IMR-90 (cell line): Measurements from ENCODE around the gene MGAT5B. TPM values are rescaled to one million over a fixed set of nuclear protein-coding genes. Genes with fewer than 3 reads are reported as not detected.

ENCODE experiments used
- ATAC-seq: fragments of 200-7000 bp; cut with Tn5 transposase; 2 replicates; pipeline ENCODE4 v1.9.1; 2020; ENCODE audit warnings: low read depth, mild to moderate bottlenecking, moderate library complexity
- Bru-seq: library from RNA; stranded (reverse); fragments of 400-500 nt; gene quantifications from one replicate; lab custom pipeline; 2021; lab: Mats Ljungman, UMichigan
- BruChase-seq, 2 experiments: library from RNA; stranded (reverse); fragments of 400-500 nt; gene quantifications; one replicate each; lab custom pipeline; 2021; lab: Mats Ljungman, UMichigan
- BruUV-seq: library from RNA; stranded (reverse); fragments of 400-500 nt; replicated peaks from 2 replicates; lab custom pipeline; 2021; lab: Mats Ljungman, UMichigan
- CTCF ChIA-PET: fragments of 300-600 bp; formaldehyde crosslinking; extraction: SDS; loops from one replicate; lab custom pipeline; 2021; ENCODE audit warnings: antibody characterized with exemption; lab: Yijun Ruan, JAX
- POLR2A ChIA-PET: fragments of 300-600 bp; sonication (Branson Sonifier 250); formaldehyde crosslinking; loops from one replicate; lab custom pipeline; 2022; ENCODE audit warnings: antibody characterized with exemption; ENCODE audit not compliant: unreplicated experiment; lab: Charles Lee
- DNase-seq: peaks from one replicate; pipeline ENCODE4 v3.0.0; 2013
- H2AFZ ChIP-seq: replicated peaks from 2 replicates; pipeline ENCODE3; 2013; ENCODE audit warnings: low read length, mild to moderate bottlenecking; ENCODE audit not compliant: poor library complexity
- H2AK5ac ChIP-seq: 2 replicates; pipeline ENCODE4 v1.6.1; 2013; ENCODE audit warnings: low read depth, low read length, inconsistent platforms
- H2AK9ac ChIP-seq: replicated peaks from 2 replicates; pipeline ENCODE3; 2013; ENCODE audit warnings: mild to moderate bottlenecking, low read depth, low read length, moderate library complexity; ENCODE audit not compliant: poor library complexity
- H2BK120ac ChIP-seq: 2 replicates; pipeline ENCODE4 v1.6.1; 2013; ENCODE audit warnings: low read depth, low read length, inconsistent platforms
- H2BK15ac ChIP-seq: 3 replicates; pipeline ENCODE4 v1.6.1; 2013; ENCODE audit warnings: low read depth, low read length, inconsistent platforms
- H2BK20ac ChIP-seq: 2 replicates; pipeline ENCODE4 v1.6.1; 2013; ENCODE audit warnings: low read depth, mild to moderate bottlenecking, inconsistent platforms, low read length, moderate library complexity
- H2BK5ac ChIP-seq: 2 replicates; pipeline ENCODE4 v1.6.1; 2013; ENCODE audit warnings: mild to moderate bottlenecking, low read depth, low read length, inconsistent platforms; ENCODE audit not compliant: poor library complexity, severe bottlenecking
- H3K14ac ChIP-seq: replicated peaks from 2 replicates; pipeline ENCODE4 v1.6.1; 2013; ENCODE audit warnings: low read depth, low read length, inconsistent platforms
- H3K18ac ChIP-seq: 2 replicates; pipeline ENCODE4 v1.6.1; 2013; ENCODE audit warnings: low read depth, low read length, control low read depth
- H3K23ac ChIP-seq: 2 replicates; pipeline ENCODE4 v1.6.1; 2013; ENCODE audit warnings: low read depth, low read length, inconsistent platforms
- H3K27ac ChIP-seq: 2 replicates; pipeline ENCODE4 v1.5.1; 2013; ENCODE audit warnings: mild to moderate bottlenecking, control low read depth, low read length; ENCODE audit not compliant: insufficient read depth
- H3K27me3 ChIP-seq: 2 replicates; pipeline ENCODE4 v1.6.1; 2013; ENCODE audit warnings: low read length; ENCODE audit not compliant: control insufficient read depth, insufficient read depth
- H3K36me3 ChIP-seq: 2 replicates; pipeline ENCODE4 v1.6.1; 2013; ENCODE audit warnings: low read length, mixed read lengths; ENCODE audit not compliant: control insufficient read depth, insufficient read depth
- H3K4ac ChIP-seq: 2 replicates; pipeline ENCODE4 v1.6.1; 2013; ENCODE audit warnings: low read depth, low read length, inconsistent platforms
- H3K4me1 ChIP-seq: 2 replicates; pipeline ENCODE4 v1.6.1; 2013; ENCODE audit warnings: low read length, mixed read lengths; ENCODE audit not compliant: control insufficient read depth, insufficient read depth
- H3K4me2 ChIP-seq: 2 replicates; pipeline ENCODE4 v1.6.1; 2013; ENCODE audit warnings: low read depth, mild to moderate bottlenecking, control low read depth, low read length, moderate library complexity
- H3K4me3 ChIP-seq: 2 replicates; pipeline ENCODE4 v1.5.1; 2013; ENCODE audit warnings: low read depth, mild to moderate bottlenecking, control low read depth, low read length, moderate library complexity; ENCODE audit not compliant: insufficient read depth
- H3K56ac ChIP-seq: 2 replicates; pipeline ENCODE4 v1.6.1; 2013; ENCODE audit warnings: low read length, inconsistent platforms; ENCODE audit not compliant: insufficient read depth; ENCODE audit errors: extremely low read depth
- H3K79me1 ChIP-seq, 2 experiments: 2 replicates each; pipeline ENCODE4 v1.6.1; 2013; ENCODE audit warnings: low read length in 2 of 2, inconsistent platforms in 1 of 2, low read depth in 1 of 2
- H3K9ac ChIP-seq: 2 replicates; pipeline ENCODE4 v1.6.1; 2013; ENCODE audit warnings: low read depth, low read length, control low read depth
- H3K9me1 ChIP-seq: 2 replicates; pipeline ENCODE4 v1.6.1; 2013; ENCODE audit warnings: low read length, inconsistent platforms; ENCODE audit not compliant: insufficient read depth
- H3K9me3 ChIP-seq: 2 replicates; pipeline ENCODE4 v1.6.1; 2013; ENCODE audit warnings: low read length; ENCODE audit not compliant: control insufficient read depth, insufficient read depth
- H4K20me1 ChIP-seq: 2 replicates; pipeline ENCODE4 v1.6.1; 2013; ENCODE audit warnings: low read length, inconsistent platforms; ENCODE audit not compliant: insufficient read depth
- H4K5ac ChIP-seq: 2 replicates; pipeline ENCODE4 v1.6.1; 2013; ENCODE audit warnings: mild to moderate bottlenecking, low read depth, low read length, control low read depth
- H4K8ac ChIP-seq, 2 experiments: 2 replicates each; pipeline ENCODE4 v1.6.1; 2013; ENCODE audit warnings: low read depth in 2 of 2, low read length in 2 of 2, control low read depth in 1 of 2, inconsistent platforms in 1 of 2
- H4K91ac ChIP-seq: 2 replicates; pipeline ENCODE4 v1.6.1; 2013; ENCODE audit warnings: low read depth, low read length, inconsistent platforms; ENCODE audit not compliant: insufficient read depth
- BHLHE40 ChIP-seq: fragments of 150-350 bp; IDR thresholded peaks from 2 replicates; pipeline ENCODE4 v1.6.1; 2016; ENCODE audit warnings: mild to moderate bottlenecking, low read depth, low read length
- CEBPB ChIP-seq: IDR thresholded peaks from 2 replicates; pipeline ENCODE4 v1.6.1; 2012; ENCODE audit warnings: low read depth, low read length, improper control_type of control experiment
- CHD1 ChIP-seq: IDR thresholded peaks from 2 replicates; pipeline ENCODE4 v1.6.1; 2012; ENCODE audit warnings: low read depth, low read length, improper control_type of control experiment
- FOS ChIP-seq: fragments of 150-350 bp; IDR thresholded peaks from 2 replicates; pipeline ENCODE4 v1.6.1; 2016; ENCODE audit warnings: low read depth, low read length
- MAFK ChIP-seq: IDR thresholded peaks from 2 replicates; pipeline ENCODE4 v1.6.1; 2012; ENCODE audit warnings: low read depth, low read length, improper control_type of control experiment
- NFE2L2 ChIP-seq: fragments of 150-350 bp; IDR thresholded peaks from 2 replicates; pipeline ENCODE4 v1.6.1; 2016; ENCODE audit warnings: low read depth, mild to moderate bottlenecking, low read length
- POLR2A ChIP-seq: IDR thresholded peaks from 2 replicates; pipeline ENCODE4 v1.6.1; 2012; ENCODE audit warnings: mild to moderate bottlenecking, low read depth, low read length
- RAD21 ChIP-seq: IDR thresholded peaks from 2 replicates; pipeline ENCODE4 v1.6.1; 2012; ENCODE audit warnings: low read length, improper control_type of control experiment
- SMC3 ChIP-seq: fragments of 150-350 bp; IDR thresholded peaks from 2 replicates; pipeline ENCODE4 v1.6.1; 2016; ENCODE audit warnings: low read depth, mild to moderate bottlenecking, antibody characterized with exemption, low read length, moderate library complexity
- whole genome bisulfite sequencing, 2 experiments: methylation state at CpG; one replicate each; pipeline versions ENCODE4 v1.1.5 to v1.1.7; 2013; ENCODE audit warnings: missing lambda C conversion rate in 2 of 2; ENCODE audit not compliant: insufficient read length in 1 of 2; ENCODE audit errors: extremely low coverage in 2 of 2; 5-methylcytosine and 5-hydroxymethylcytosine counted together
- dilution Hi-C: fragments of 300-500 bp; cut with HindIII; formaldehyde crosslinking; loops from one replicate; pipeline ENCODE4 v1.14.3; 2018; ENCODE audit warnings: low sequenced_read_pairs; ENCODE audit not compliant: unreplicated experiment
- in situ Hi-C: fragments of 300-500 bp; cut with MboI; formaldehyde crosslinking; loops from 3 replicates; pipeline ENCODE4 v1.14.3; 2019; ENCODE audit warnings: low sequenced_read_pairs, inconsistent platforms, mixed read lengths
- intact Hi-C: fragments of 100-400 bp; cut with micrococcal nuclease; formaldehyde crosslinking; loops from 2 replicates; pipeline ENCODE4 v1.10.0; 2022
- long read RNA-seq: library from polyadenylated mRNA; unstranded; transcript quantifications from one replicate; pipeline ENCODE4 v2.0.0, GENCODE V29; 2021; ENCODE audit not compliant: unreplicated experiment
- polyA plus RNA-seq, 3 experiments: library from polyadenylated mRNA; depleted of rRNA; stranded (reverse); fragments of >200 nt; gene quantifications; 2 replicates each; pipeline ENCODE4 v1.2.3, GENCODE V29; 2012; ENCODE audit warnings: low replicate concordance in 1 of 3
- total RNA-seq: library from RNA; depleted of rRNA; stranded (reverse); fragments of >200 nt; gene quantifications from 2 replicates; pipeline ENCODE4 v1.2.3, GENCODE V29; 2012; rRNA removed
- TF ChIP-seq, protein P1 (sequence below): fragments of 150-350 bp; IDR thresholded peaks from 2 replicates; pipeline ENCODE4 v1.6.1; 2017; ENCODE audit warnings: mild to moderate bottlenecking, antibody characterized with exemption, low read length, low read depth
- TF ChIP-seq, protein P2 (sequence below): conservative IDR thresholded peaks from 2 replicates; pipeline ENCODE4 v1.5.1; 2012; ENCODE audit warnings: mild to moderate bottlenecking, low read depth, low read length, improper control_type of control experiment

Gene MGAT5B, protein sequence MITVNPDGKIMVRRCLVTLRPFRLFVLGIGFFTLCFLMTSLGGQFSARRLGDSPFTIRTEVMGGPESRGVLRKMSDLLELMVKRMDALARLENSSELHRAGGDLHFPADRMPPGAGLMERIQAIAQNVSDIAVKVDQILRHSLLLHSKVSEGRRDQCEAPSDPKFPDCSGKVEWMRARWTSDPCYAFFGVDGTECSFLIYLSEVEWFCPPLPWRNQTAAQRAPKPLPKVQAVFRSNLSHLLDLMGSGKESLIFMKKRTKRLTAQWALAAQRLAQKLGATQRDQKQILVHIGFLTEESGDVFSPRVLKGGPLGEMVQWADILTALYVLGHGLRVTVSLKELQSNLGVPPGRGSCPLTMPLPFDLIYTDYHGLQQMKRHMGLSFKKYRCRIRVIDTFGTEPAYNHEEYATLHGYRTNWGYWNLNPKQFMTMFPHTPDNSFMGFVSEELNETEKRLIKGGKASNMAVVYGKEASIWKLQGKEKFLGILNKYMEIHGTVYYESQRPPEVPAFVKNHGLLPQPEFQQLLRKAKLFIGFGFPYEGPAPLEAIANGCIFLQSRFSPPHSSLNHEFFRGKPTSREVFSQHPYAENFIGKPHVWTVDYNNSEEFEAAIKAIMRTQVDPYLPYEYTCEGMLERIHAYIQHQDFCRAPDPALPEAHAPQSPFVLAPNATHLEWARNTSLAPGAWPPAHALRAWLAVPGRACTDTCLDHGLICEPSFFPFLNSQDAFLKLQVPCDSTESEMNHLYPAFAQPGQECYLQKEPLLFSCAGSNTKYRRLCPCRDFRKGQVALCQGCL
- total RNA-seq (0.54 and 0.56 TPM in 2 replicates), polyA plus RNA-seq (2012; rRNA removed) (2.0 and 2.8 TPM in 2 replicates), Bru-seq, nascent RNA (percentile 24 among the genes with signal in this experiment), BruChase-seq, experiment 1, labeled RNA remaining after a 6-hour chase (percentile 23 among the genes with signal in this experiment), BruChase-seq, experiment 2, labeled RNA remaining after a 2-hour chase (percentile 23 among the genes with signal in this experiment)
- polyA plus RNA-seq (2012; cell fraction: cytosol; rRNA removed), result 1.9 and 2.8 TPM in 2 replicates
- 2.8 and 7.3 TPM in 2 replicates for polyA plus RNA-seq (2012; cell fraction: nucleus; rRNA removed; ENCODE audit: low replicate concordance)
- long read RNA-seq, result 0 reads

GRCh38 chr17:76868176-76868668 lies at the start of gene MGAT5B:
Gene MGAT5B, plus strand, starts transcription at chr17:76868404. Its CDS starts 626 bp downstream, at chr17:76869030.
- Histone ChIP-seq H3K9me3 (no peaks in the 10 kb centered on the region), H2BK120ac (peak within 1 kb of the TSS; percentile 73), H3K23ac (peak within 1 kb of the TSS; percentile 57; the same call in 1 of the 2 replicates), H3K4me3 (peak within 1 kb of the TSS; percentile 41), H2BK15ac (peak within 1 kb of the TSS; percentile 53; the same call in 1 of the 3 replicates), H2AK9ac (peak within 1 kb of the TSS; percentile 79), H2BK5ac (peak within 1 kb of the TSS; percentile 66), H3K9ac (no peak within 1 kb of the TSS), H3K4ac (peak within 1 kb of the TSS; percentile 7), H3K4me2 (peak within 1 kb of the TSS; percentile 64), H3K18ac (no peak within 1 kb of the TSS), H3K36me3 (no peaks in the 10 kb centered on the region), H4K8ac (peak within 1 kb of the TSS; percentile 39 to 72; a peak in 3 of 4 replicates), H3K27me3 (peaks cover 16% of the 10 kb centered on the region), H3K14ac (peak within 1 kb of the TSS; percentile 55; the same call in 1 of the 2 replicates), H3K27ac (no peak within 1 kb of the TSS; the same call in 1 of the 2 replicates), H4K20me1 (peaks cover 9% of the 10 kb centered on the region), H2AK5ac (no peak within 1 kb of the TSS), H3K4me1 (peaks cover 26% of the 10 kb centered on the region), H3K56ac (no peak within 1 kb of the TSS), H2BK20ac (0 out of 2 replicates have a peak within 1 kb of the TSS, but pooled peaks have one; percentile 19), H3K9me1 (peaks cover 24% of the 10 kb centered on the region), H4K5ac (no peak within 1 kb of the TSS), H2AFZ (peak within 1 kb of the TSS; percentile 93), H3K79me1 (peaks cover 0 to 7% of the 10 kb centered on the region in 2 experiments; a peak in 1 of 4 replicates), H4K91ac (peak within 1 kb of the TSS; percentile 40)
- DNase-seq (peak; percentile 76), ATAC-seq (peak; percentile 91)
- intact Hi-C loops, result loop anchor here (1.0 to 5.0 kb wide), 2 partner anchors 188 to 379 kb away; no protein-coding TSS in a partner anchor
- ChIA-PET CTCF (interaction anchor here (0.6 to 2.3 kb wide), 14 partner anchors 12 to 219 kb away, joined by 3 to 32 read pairs (median 4); no protein-coding TSS in a partner anchor), POLR2A (no interaction called here)
- dilution Hi-C loops, result no loop called here
- BruUV-seq, result no TSS peak
- in situ Hi-C loops, result loop anchor here (5.0 to 25.0 kb wide), 2 partner anchors 194 to 369 kb away; no protein-coding TSS in a partner anchor
- WGBS, 2 experiments, result 0% methylated on average over 61 of the region's 76 CpGs; no CpG with 5 or more reads in 1 of the 2 experiments
- TF ChIP-seq CHD1 (no peak), NFE2L2 (no peak), MAFK (no peak), BHLHE40 (no peak), POLR2A (peak; percentile 50; the same call in 1 of the 2 replicates), SMC3 (peak; percentile 92), RAD21 (peak; percentile 97), FOS (no peak), CEBPB (no peak)
- TF ChIP-seq, protein P1, sequence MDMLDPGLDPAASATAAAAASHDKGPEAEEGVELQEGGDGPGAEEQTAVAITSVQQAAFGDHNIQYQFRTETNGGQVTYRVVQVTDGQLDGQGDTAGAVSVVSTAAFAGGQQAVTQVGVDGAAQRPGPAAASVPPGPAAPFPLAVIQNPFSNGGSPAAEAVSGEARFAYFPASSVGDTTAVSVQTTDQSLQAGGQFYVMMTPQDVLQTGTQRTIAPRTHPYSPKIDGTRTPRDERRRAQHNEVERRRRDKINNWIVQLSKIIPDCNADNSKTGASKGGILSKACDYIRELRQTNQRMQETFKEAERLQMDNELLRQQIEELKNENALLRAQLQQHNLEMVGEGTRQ, result no peak
- TF ChIP-seq, protein P2, sequence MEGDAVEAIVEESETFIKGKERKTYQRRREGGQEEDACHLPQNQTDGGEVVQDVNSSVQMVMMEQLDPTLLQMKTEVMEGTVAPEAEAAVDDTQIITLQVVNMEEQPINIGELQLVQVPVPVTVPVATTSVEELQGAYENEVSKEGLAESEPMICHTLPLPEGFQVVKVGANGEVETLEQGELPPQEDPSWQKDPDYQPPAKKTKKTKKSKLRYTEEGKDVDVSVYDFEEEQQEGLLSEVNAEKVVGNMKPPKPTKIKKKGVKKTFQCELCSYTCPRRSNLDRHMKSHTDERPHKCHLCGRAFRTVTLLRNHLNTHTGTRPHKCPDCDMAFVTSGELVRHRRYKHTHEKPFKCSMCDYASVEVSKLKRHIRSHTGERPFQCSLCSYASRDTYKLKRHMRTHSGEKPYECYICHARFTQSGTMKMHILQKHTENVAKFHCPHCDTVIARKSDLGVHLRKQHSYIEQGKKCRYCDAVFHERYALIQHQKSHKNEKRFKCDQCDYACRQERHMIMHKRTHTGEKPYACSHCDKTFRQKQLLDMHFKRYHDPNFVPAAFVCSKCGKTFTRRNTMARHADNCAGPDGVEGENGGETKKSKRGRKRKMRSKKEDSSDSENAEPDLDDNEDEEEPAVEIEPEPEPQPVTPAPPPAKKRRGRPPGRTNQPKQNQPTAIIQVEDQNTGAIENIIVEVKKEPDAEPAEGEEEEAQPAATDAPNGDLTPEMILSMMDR, result peak; percentile 94
